AG09319 (cell line): ENCODE measurements around the gene EP400.

Source experiments
- DNase-seq: peaks from one replicate; pipeline ENCODE4 v3.0.0-alpha.2; 2010; ENCODE audit warnings: low read depth; ENCODE audit errors: extremely low read depth
- CTCF ChIP-seq: IDR thresholded peaks from 2 replicates; pipeline ENCODE4 v1.5.1; 2011; ENCODE audit warnings: low read depth, mild to moderate bottlenecking, inconsistent platforms, low read length, moderate library complexity

Gene EP400

GRCh38 chr12:131930510-131930909, 19.2 kb upstream of the EP400 start:
- no peak for TF ChIP-seq CTCF
- no peak for DNase-seq

GRCh38 chr12:131933387-131933786, 16.4 kb upstream of the EP400 start:
- no peak for TF ChIP-seq CTCF
- DNase-seq = no peak

- no peak for DNase-seq
- no peak for TF ChIP-seq CTCF
Observed at GRCh38 chr12:131934535-131934934, 15.2 kb upstream of the EP400 start.

GRCh38 chr12:131938082-131938481, 11.7 kb upstream of the EP400 start:
- DNase-seq = no peak
- TF ChIP-seq CTCF = no peak

GRCh38 chr12:131939007-131939406, 10.7 kb upstream of the EP400 start:
- no peak for DNase-seq
- TF ChIP-seq CTCF = no peak

- no peak for DNase-seq
- TF ChIP-seq CTCF = no peak
Observed at GRCh38 chr12:131940141-131940547, 9.6 kb upstream of the EP400 start.

GRCh38 chr12:131941116-131941986, 8.4 kb upstream of the EP400 start:
- no peak for DNase-seq
- no peak for TF ChIP-seq CTCF
